ENCODE results near the gene DOLPP1. TPM values are rescaled to one million over a fixed set of nuclear protein-coding genes. Genes with fewer than 3 reads are reported as not detected.

The DOLPP1 gene
- polyA plus RNA-seq, 1 donor from 2014 or later = 31.5 TPM

- H3K27ac ChIP-seq (ENCODE audit: low read length) = no peak overlapping the region
Measured at GRCh38 chr9:129109952-129110739, 29.2 kb downstream of the DOLPP1 start.

GRCh38 chr9:129110740-129111527 lies 30.0 kb downstream of the DOLPP1 start, which contains the start of the genes CRAT and PTPA:
Gene CRAT (minus strand): TSS chr9:129110793. CDS start chr9:129110509, 284 bp downstream.
Gene PTPA (plus strand): TSS chr9:129111415. CDS start chr9:129111601, 186 bp downstream.
- Histone ChIP-seq H3K36me3 (ENCODE audit: insufficient read depth, low read length) (no peaks in the 10 kb centered on the region), H3K9me3 (ENCODE audit: low read length) (no peaks in the 10 kb centered on the region), H3K9ac (ENCODE audit: low read length) (peak within 1 kb of the TSS; percentile 92), H3K27ac (ENCODE audit: low read length) (peak within 1 kb of the TSS; percentile 93), H3F3A (ENCODE audit: insufficient read depth, low read length, poor library complexity, severe bottlenecking) (no peaks in the 10 kb centered on the region), H3K9me2 (ENCODE audit: insufficient read depth, low read length) (no peaks in the 10 kb centered on the region), H3K4me3 (ENCODE audit: low read length) (peak within 1 kb of the TSS; percentile 96), H3K4me2 (ENCODE audit: low read length) (peak within 1 kb of the TSS; percentile 63), H3K27me3 (ENCODE audit: insufficient read depth, low read depth, low read length) (no peaks in the 10 kb centered on the region), H3K79me2 (replicated peaks; ENCODE audit: insufficient read depth, low read length) (peaks cover 11% of the 10 kb centered on the region), H2AFZ (ENCODE audit: low read depth, low read length) (peak within 1 kb of the TSS; percentile 98), H4K20me1 (ENCODE audit: insufficient read depth) (no peaks in the 10 kb centered on the region)
- TF ChIP-seq EZH2 (IDR thresholded peaks at IDR 0.05; ENCODE audit: borderline replicate concordance, insufficient read depth, low read length, poor library complexity, severe bottlenecking) = no peak
- TF ChIP-seq SMC3 (conservative IDR thresholded peaks at IDR 0.05; ENCODE audit: poor library complexity) = no peak
- TF ChIP-seq, protein P1, sequence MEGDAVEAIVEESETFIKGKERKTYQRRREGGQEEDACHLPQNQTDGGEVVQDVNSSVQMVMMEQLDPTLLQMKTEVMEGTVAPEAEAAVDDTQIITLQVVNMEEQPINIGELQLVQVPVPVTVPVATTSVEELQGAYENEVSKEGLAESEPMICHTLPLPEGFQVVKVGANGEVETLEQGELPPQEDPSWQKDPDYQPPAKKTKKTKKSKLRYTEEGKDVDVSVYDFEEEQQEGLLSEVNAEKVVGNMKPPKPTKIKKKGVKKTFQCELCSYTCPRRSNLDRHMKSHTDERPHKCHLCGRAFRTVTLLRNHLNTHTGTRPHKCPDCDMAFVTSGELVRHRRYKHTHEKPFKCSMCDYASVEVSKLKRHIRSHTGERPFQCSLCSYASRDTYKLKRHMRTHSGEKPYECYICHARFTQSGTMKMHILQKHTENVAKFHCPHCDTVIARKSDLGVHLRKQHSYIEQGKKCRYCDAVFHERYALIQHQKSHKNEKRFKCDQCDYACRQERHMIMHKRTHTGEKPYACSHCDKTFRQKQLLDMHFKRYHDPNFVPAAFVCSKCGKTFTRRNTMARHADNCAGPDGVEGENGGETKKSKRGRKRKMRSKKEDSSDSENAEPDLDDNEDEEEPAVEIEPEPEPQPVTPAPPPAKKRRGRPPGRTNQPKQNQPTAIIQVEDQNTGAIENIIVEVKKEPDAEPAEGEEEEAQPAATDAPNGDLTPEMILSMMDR (IDR thresholded peaks at IDR 0.05; ENCODE audit: poor library complexity, severe bottlenecking) = peak; percentile 34
- peak; percentile 85 for TF ChIP-seq MXI1 (conservative IDR thresholded peaks at IDR 0.05; ENCODE audit: poor library complexity, severe bottlenecking)
- TF ChIP-seq, protein P2, sequence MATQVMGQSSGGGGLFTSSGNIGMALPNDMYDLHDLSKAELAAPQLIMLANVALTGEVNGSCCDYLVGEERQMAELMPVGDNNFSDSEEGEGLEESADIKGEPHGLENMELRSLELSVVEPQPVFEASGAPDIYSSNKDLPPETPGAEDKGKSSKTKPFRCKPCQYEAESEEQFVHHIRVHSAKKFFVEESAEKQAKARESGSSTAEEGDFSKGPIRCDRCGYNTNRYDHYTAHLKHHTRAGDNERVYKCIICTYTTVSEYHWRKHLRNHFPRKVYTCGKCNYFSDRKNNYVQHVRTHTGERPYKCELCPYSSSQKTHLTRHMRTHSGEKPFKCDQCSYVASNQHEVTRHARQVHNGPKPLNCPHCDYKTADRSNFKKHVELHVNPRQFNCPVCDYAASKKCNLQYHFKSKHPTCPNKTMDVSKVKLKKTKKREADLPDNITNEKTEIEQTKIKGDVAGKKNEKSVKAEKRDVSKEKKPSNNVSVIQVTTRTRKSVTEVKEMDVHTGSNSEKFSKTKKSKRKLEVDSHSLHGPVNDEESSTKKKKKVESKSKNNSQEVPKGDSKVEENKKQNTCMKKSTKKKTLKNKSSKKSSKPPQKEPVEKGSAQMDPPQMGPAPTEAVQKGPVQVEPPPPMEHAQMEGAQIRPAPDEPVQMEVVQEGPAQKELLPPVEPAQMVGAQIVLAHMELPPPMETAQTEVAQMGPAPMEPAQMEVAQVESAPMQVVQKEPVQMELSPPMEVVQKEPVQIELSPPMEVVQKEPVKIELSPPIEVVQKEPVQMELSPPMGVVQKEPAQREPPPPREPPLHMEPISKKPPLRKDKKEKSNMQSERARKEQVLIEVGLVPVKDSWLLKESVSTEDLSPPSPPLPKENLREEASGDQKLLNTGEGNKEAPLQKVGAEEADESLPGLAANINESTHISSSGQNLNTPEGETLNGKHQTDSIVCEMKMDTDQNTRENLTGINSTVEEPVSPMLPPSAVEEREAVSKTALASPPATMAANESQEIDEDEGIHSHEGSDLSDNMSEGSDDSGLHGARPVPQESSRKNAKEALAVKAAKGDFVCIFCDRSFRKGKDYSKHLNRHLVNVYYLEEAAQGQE (IDR thresholded peaks at IDR 0.05; ENCODE audit: borderline replicate concordance) = no peak
- peak; percentile 62 for TF ChIP-seq POLR2AphosphoS5 (IDR thresholded peaks at IDR 0.05)
- TF ChIP-seq RAD21 (conservative IDR thresholded peaks at IDR 0.05) = no peak
- peak; percentile 57 for TF ChIP-seq EP300 (conservative IDR thresholded peaks at IDR 0.05; ENCODE audit: poor library complexity, severe bottlenecking)

More at GRCh38 chr9:129109952-129110739, 29.2 kb downstream of the DOLPP1 start:
- H3K4me3 ChIP-seq (ENCODE audit: low read length) = peak overlapping the region; percentile 96
- H3F3A ChIP-seq (ENCODE audit: insufficient read depth, low read length, poor library complexity, severe bottlenecking) = no peaks in the 10 kb centered on the region
- peak overlapping the region; percentile 72 for H3K9ac ChIP-seq (ENCODE audit: low read length)
- no peaks in the 10 kb centered on the region for H3K9me3 ChIP-seq (ENCODE audit: low read length)
- no peaks in the 10 kb centered on the region for H4K20me1 ChIP-seq (ENCODE audit: insufficient read depth)
- peak overlapping the region; percentile 65 for H2AFZ ChIP-seq (ENCODE audit: low read depth, low read length)
- no peaks in the 10 kb centered on the region for H3K9me2 ChIP-seq (ENCODE audit: insufficient read depth, low read length)
- no peaks in the 10 kb centered on the region for H3K27me3 ChIP-seq (ENCODE audit: insufficient read depth, low read depth, low read length)
- TF ChIP-seq SMC3 (conservative IDR thresholded peaks at IDR 0.05; ENCODE audit: poor library complexity) = no peak
- TF ChIP-seq TAF1 (IDR thresholded peaks at IDR 0.05; ENCODE audit: low read depth) = peak; percentile 35
- TF ChIP-seq, protein P2 (IDR thresholded peaks at IDR 0.05; ENCODE audit: borderline replicate concordance) = no peak
- TF ChIP-seq, protein P1 (IDR thresholded peaks at IDR 0.05; ENCODE audit: poor library complexity, severe bottlenecking) = peak; percentile 48
- no peak for TF ChIP-seq EP300 (conservative IDR thresholded peaks at IDR 0.05; ENCODE audit: poor library complexity, severe bottlenecking)
- no peaks in the 10 kb centered on the region for H3K36me3 ChIP-seq (ENCODE audit: insufficient read depth, low read length)
- H3K79me2 ChIP-seq (replicated peaks; ENCODE audit: insufficient read depth, low read length) = peaks cover 11% of the 10 kb centered on the region
- H3K4me2 ChIP-seq (ENCODE audit: low read length) = peak overlapping the region; percentile 30
